K562 (cell line): ENCODE results near the gene GPHN. TPM values are rescaled to one million over a fixed set of nuclear protein-coding genes. Genes with fewer than 3 reads are reported as not detected.

Experiments used
- AFF1 ChIP-seq, 2 experiments: fragments of 450-650 bp; IDR thresholded peaks; 2 replicates each; pipeline ENCODE4 v1.6.1; 2018; ENCODE audit warnings: mild to moderate bottlenecking in 2 of 2, low read depth in 1 of 2; ENCODE audit not compliant: partially characterized antibody in 2 of 2
- HDAC1 ChIP-seq, 2 experiments: fragments of 450-650 bp; IDR thresholded peaks; 2 replicates each; pipeline ENCODE4 v1.6.1; 2016 to 2017; ENCODE audit warnings: inconsistent platforms in 1 of 2, mild to moderate bottlenecking in 1 of 2, moderate library complexity in 1 of 2
- PCBP1 ChIP-seq: fragments of 200-400 bp; formaldehyde crosslinking; IDR thresholded peaks from 2 replicates; pipeline ENCODE4 v1.6.1; 2018; ENCODE audit warnings: mild to moderate bottlenecking, low read depth, low read length; ENCODE audit not compliant: poor library complexity, severe bottlenecking
- RNF219 ChIP-seq: fragments of 250-450 bp; sonication (Bioruptor Pico); IDR thresholded peaks from 2 replicates; pipeline ENCODE4 v1.5.0; 2022; ENCODE audit warnings: mild to moderate bottlenecking
- ZNF586 ChIP-seq: fragments of 450-650 bp; formaldehyde crosslinking; conservative IDR thresholded peaks from 2 replicates; pipeline ENCODE4 v1.4.0; 2020; ENCODE audit warnings: mild to moderate bottlenecking, moderate library complexity
- polyA plus RNA-seq, 8 experiments: library from polyadenylated mRNA; depleted of rRNA in 4 of 8; stranded (reverse) in 5 of 8; unstranded in 3 of 8; fragments of >200 nt; fragmentation: Nextera tagmentation in 2 of 8; fragmentation: Illumina TruSeq in 1 of 8; extraction: Ambion mirVana in 2 of 8; extraction: Trizol in 1 of 8; gene quantifications; 2 replicates each; pipeline versions ENCODE4 v1.2.1 to v1.2.3, GENCODE V29; 2011 to 2014; ENCODE audit warnings: inconsistent platforms in 1 of 8, missing spikeins in 1 of 8
- total RNA-seq, 7 experiments: library from RNA; depleted of rRNA in 6 of 7; stranded (reverse); fragments of >200 nt in 6 of 7; fragmentation: Illumina TruSeq in 2 of 7; extraction: Trizol in 2 of 7; gene quantifications; 2 replicates each; pipeline versions ENCODE4 v1.2.1 to v1.2.3, GENCODE V29; 2011 to 2021; ENCODE audit warnings: low replicate concordance in 1 of 7

Gene GPHN
- total and polyA plus RNA-seq, 9 of the 15 experiments (the other 6 are each of a cell fraction or from before 2014, with no cell fraction given) = 5.9 to 16.0 (median 11.4) TPM

- TF ChIP-seq AFF1 (IDR thresholded peaks at IDR 0.05; ENCODE audit: low read depth in 1 of 2, partially characterized antibody in 2 of 2) (no peak), PCBP1 (no peak), RNF219 (CRISPR knock-in tag) (no peak), ZNF586 (no peak), HDAC1 (IDR thresholded peaks at IDR 0.05) (no peak)
Measured at GRCh38 chr14:66477567-66477966, 30.4 kb upstream of the GPHN start (continued).
